Keratinocyte (primary cell): ENCODE data around the gene CUBN. TPM values are rescaled to one million over a fixed set of nuclear protein-coding genes. Genes with fewer than 3 reads are reported as not detected.

Source experiments
- DNase-seq: peaks from one replicate; pipeline ENCODE4 v3.0.0-alpha.2; 2011; ENCODE audit warnings: low read depth, missing footprints, low spot score
- FAIRE-seq: peaks from 2 replicates; lab custom pipeline; 2011; peaks lifted over from hg19 to GRCh38; lab: Jason Lieb, UNC
- H2AFZ ChIP-seq: 2 replicates; pipeline ENCODE4 v1.6.0; 2012; ENCODE audit warnings: low read length, control low read depth, inconsistent platforms; ENCODE audit not compliant: control insufficient read depth
- H3K27ac ChIP-seq: 2 replicates; pipeline ENCODE4 v1.5.1; 2011; ENCODE audit warnings: low read length; ENCODE audit not compliant: control insufficient read depth, insufficient read depth
- H3K27me3 ChIP-seq: 3 replicates; pipeline ENCODE4 v1.6.0; 2011; ENCODE audit warnings: low read length; ENCODE audit not compliant: control insufficient read depth, insufficient read depth; ENCODE audit errors: extremely low read depth
- H3K36me3 ChIP-seq, 2 experiments: 2 replicates in 1 of 2; 3 replicates in 1 of 2; pipeline ENCODE4 v1.5.1; 2011; ENCODE audit warnings: low read length in 2 of 2, mild to moderate bottlenecking in 1 of 2; ENCODE audit not compliant: control insufficient read depth in 2 of 2, insufficient read depth in 2 of 2; ENCODE audit errors: extremely low read depth in 1 of 2
- H3K4me1 ChIP-seq: 3 replicates; pipeline ENCODE4 v1.5.1; 2011; ENCODE audit warnings: low read length; ENCODE audit not compliant: control insufficient read depth, insufficient read depth; ENCODE audit errors: extremely low read depth
- H3K4me2 ChIP-seq: 3 replicates; pipeline ENCODE4 v1.6.0; 2011; ENCODE audit warnings: low read depth, low read length; ENCODE audit not compliant: control insufficient read depth, insufficient read depth; ENCODE audit errors: extremely low read depth
- H3K4me3 ChIP-seq, 3 experiments: fragments of 200-600 bp in 1 of 3; sonication (generic) in 1 of 3; 2 replicates in 2 of 3; 3 replicates in 1 of 3; pipeline ENCODE4 v1.5.1; 2011 to 2016; ENCODE audit warnings: low read length in 3 of 3, mild to moderate bottlenecking in 3 of 3, control low read depth in 2 of 3, inconsistent platforms in 1 of 3, low read depth in 1 of 3, mixed read lengths in 1 of 3, mixed run types in 1 of 3, moderate library complexity in 1 of 3; ENCODE audit not compliant: control insufficient read depth in 2 of 3, insufficient read depth in 2 of 3; ENCODE audit errors: extremely low read depth in 1 of 3
- H3K79me2 ChIP-seq: 2 replicates; pipeline ENCODE4 v1.6.0; 2012; ENCODE audit warnings: low read length; ENCODE audit not compliant: control insufficient read depth, insufficient read depth
- H3K9ac ChIP-seq: 3 replicates; pipeline ENCODE4 v1.6.0; 2011; ENCODE audit warnings: low read length; ENCODE audit not compliant: control insufficient read depth, insufficient read depth; ENCODE audit errors: extremely low read depth
- H3K9me1 ChIP-seq: 3 replicates; pipeline ENCODE4 v1.6.0; 2011; ENCODE audit warnings: low read length; ENCODE audit not compliant: control insufficient read depth, insufficient read depth; ENCODE audit errors: extremely low read depth
- H3K9me3 ChIP-seq: 2 replicates; pipeline ENCODE4 v1.5.1; 2012; ENCODE audit warnings: low read depth, low read length; ENCODE audit not compliant: control insufficient read depth
- H4K20me1 ChIP-seq: 3 replicates; pipeline ENCODE4 v1.6.0; 2011; ENCODE audit warnings: low read length; ENCODE audit not compliant: control insufficient read depth, insufficient read depth; ENCODE audit errors: extremely low read depth
- EZH2 ChIP-seq: IDR thresholded peaks from one replicate; pipeline ENCODE4 v1.6.1; 2012; ENCODE audit warnings: inconsistent platforms, mild to moderate bottlenecking, low read length, moderate library complexity
- dilution Hi-C: fragments of 300-500 bp; cut with MboI; formaldehyde crosslinking; loops from one replicate; pipeline ENCODE4 v1.7.0; 2020; ENCODE audit warnings: low sequenced_read_pairs; ENCODE audit not compliant: extremely low pct_ligation_motif_present
- polyA plus RNA-seq, 5 experiments: library from polyadenylated mRNA; depleted of rRNA in 3 of 5; stranded (reverse) in 3 of 5; stranded (forward) in 1 of 5; unstranded in 1 of 5; fragments of >200 nt; gene quantifications; 1 replicate in 1 of 5; 2 replicates in 3 of 5; 3 replicates in 1 of 5; pipeline versions ENCODE4 v1.2.1 to v1.2.3, GENCODE V29; 2011 to 2012; ENCODE audit warnings: missing spikeins in 2 of 5, low read depth in 1 of 5, low replicate concordance in 1 of 5
- TF ChIP-seq, protein P1 (sequence below), 3 experiments: IDR thresholded peaks in 1 of 3; conservative IDR thresholded peaks in 1 of 3; optimal IDR thresholded peaks in 1 of 3; 2 replicates in 2 of 3; 3 replicates in 1 of 3; pipeline versions ENCODE3 to v1.5.1; 2011; ENCODE audit warnings: low read length in 3 of 3, mild to moderate bottlenecking in 3 of 3, moderate library complexity in 2 of 3, control low read depth in 1 of 3, inconsistent platforms in 1 of 3; ENCODE audit not compliant: insufficient read depth in 2 of 3; ENCODE audit errors: extremely low read depth in 1 of 3

The CUBN gene
- polyA plus RNA-seq, 1 donor (not counting 4 experiments of a cell fraction or from before 2014, with no cell fraction given), result 0.07 TPM

DNA sequence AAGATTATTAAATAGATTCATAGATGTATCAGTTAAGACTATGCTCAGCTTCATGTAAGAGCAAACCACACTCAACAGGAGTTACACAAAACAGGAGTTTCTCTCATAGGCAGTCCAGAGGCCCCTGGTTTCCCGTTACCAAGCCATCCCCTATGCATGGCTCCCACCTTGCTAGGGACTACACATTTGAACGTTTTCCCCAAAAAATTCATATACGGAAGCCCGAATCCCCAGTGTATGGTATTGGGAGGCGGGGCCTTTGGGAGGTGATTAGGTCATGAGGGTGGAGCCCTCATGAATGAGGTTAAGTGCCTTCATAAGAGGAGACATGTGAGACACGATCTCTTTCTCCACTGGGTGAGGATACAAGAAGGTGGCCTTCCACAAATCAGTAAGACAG lies 341.5 kb downstream of the CUBN start:
- no peak for DNase-seq
- Histone ChIP-seq H3K9me1 (no peaks in the 10 kb centered on the region), H3K36me3 (no peaks in the 10 kb centered on the region), H2AFZ (no peak overlapping the region), H3K79me2 (peaks cover 22% of the 10 kb centered on the region), H3K9ac (no peak overlapping the region), H3K27me3 (no peaks in the 10 kb centered on the region), H3K27ac (no peak overlapping the region), H4K20me1 (no peaks in the 10 kb centered on the region), H3K4me2 (no peak overlapping the region), H3K9me3 (no peaks in the 10 kb centered on the region), H3K4me3 (no peak overlapping the region), H3K4me1 (no peaks in the 10 kb centered on the region)
- TF ChIP-seq, protein P1, sequence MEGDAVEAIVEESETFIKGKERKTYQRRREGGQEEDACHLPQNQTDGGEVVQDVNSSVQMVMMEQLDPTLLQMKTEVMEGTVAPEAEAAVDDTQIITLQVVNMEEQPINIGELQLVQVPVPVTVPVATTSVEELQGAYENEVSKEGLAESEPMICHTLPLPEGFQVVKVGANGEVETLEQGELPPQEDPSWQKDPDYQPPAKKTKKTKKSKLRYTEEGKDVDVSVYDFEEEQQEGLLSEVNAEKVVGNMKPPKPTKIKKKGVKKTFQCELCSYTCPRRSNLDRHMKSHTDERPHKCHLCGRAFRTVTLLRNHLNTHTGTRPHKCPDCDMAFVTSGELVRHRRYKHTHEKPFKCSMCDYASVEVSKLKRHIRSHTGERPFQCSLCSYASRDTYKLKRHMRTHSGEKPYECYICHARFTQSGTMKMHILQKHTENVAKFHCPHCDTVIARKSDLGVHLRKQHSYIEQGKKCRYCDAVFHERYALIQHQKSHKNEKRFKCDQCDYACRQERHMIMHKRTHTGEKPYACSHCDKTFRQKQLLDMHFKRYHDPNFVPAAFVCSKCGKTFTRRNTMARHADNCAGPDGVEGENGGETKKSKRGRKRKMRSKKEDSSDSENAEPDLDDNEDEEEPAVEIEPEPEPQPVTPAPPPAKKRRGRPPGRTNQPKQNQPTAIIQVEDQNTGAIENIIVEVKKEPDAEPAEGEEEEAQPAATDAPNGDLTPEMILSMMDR (optimal IDR thresholded peaks at IDR 0.05 in 1 of 3, IDR thresholded peaks at IDR 0.05 in 1 of 3, conservative IDR thresholded peaks at IDR 0.05 in 1 of 3; ENCODE audit: extremely low read depth in 1 of 3, insufficient read depth in 2 of 3, low read length in 3 of 3), result no peak
- no peak for TF ChIP-seq EZH2
- FAIRE-seq, result no peak
- dilution Hi-C loops, result no loop called here

- H3K27ac ChIP-seq, result no peak overlapping the region
- H4K20me1 ChIP-seq, result no peaks in the 10 kb centered on the region
- TF ChIP-seq, protein P1 (optimal IDR thresholded peaks at IDR 0.05 in 1 of 3, IDR thresholded peaks at IDR 0.05 in 1 of 3, conservative IDR thresholded peaks at IDR 0.05 in 1 of 3; ENCODE audit: extremely low read depth in 1 of 3, insufficient read depth in 2 of 3, low read length in 3 of 3), result no peak
- TF ChIP-seq EZH2, result no peak
Observed at GRCh38 chr10:16787361-16787791, 342.2 kb downstream of the CUBN start.

More at GRCh38 chr10:16787361-16787791, 342.2 kb downstream of the CUBN start:
- no peak for FAIRE-seq
- no peak overlapping the region for H3K9ac ChIP-seq
- H3K27me3 ChIP-seq, result no peaks in the 10 kb centered on the region
- H2AFZ ChIP-seq, result no peak overlapping the region
- no peaks in the 10 kb centered on the region for H3K4me1 ChIP-seq
- H3K4me3 ChIP-seq, result no peak overlapping the region
- no peaks in the 10 kb centered on the region for H3K36me3 ChIP-seq
- no peaks in the 10 kb centered on the region for H3K9me1 ChIP-seq
- no peak for DNase-seq
- dilution Hi-C loops, result no loop called here
- H3K4me2 ChIP-seq, result no peak overlapping the region
- peaks cover 18% of the 10 kb centered on the region for H3K79me2 ChIP-seq
- H3K9me3 ChIP-seq, result no peaks in the 10 kb centered on the region
